ENCODE measurements around the gene FAM222A.
"Not testable (repeated sequence)": the region's sequence is repeated elsewhere in the genome, so short reads cannot be mapped to it uniquely, and the experiment has no call there.

The FAM222A gene

GRCh38 chr12:109693160-109693559 is 20.5 kb upstream of the FAM222A start:
- peak in 1 of 10 donors; percentile 21 for DNase-seq
- intact Hi-C loops (cut with DNase I): no loop called here

GRCh38 chr12:109693653-109694600 is 19.7 kb upstream of the FAM222A start:
- intact Hi-C loops (cut with DNase I): no loop called here
- peak in 1 of 10 donors; percentile 16 for DNase-seq

GRCh38 chr12:109694629-109695028 is 19.0 kb upstream of the FAM222A start:
- intact Hi-C loops (cut with DNase I): not testable (repeated sequence)
- DNase-seq: peak in 1 of 10 donors; percentile 15

- intact Hi-C loops (cut with DNase I): no loop called here
- peak in 1 of 10 donors; percentile 25 for DNase-seq
Observed at GRCh38 chr12:109695416-109695815, 18.2 kb upstream of the FAM222A start.

- intact Hi-C loops (cut with DNase I): no loop called here
- DNase-seq: peak in 2 of 10 donors; percentile 26 to 76
Observed at GRCh38 chr12:109695961-109696461, 17.6 kb upstream of the FAM222A start.

- intact Hi-C loops (cut with DNase I): no loop called here
- peak in 1 of 10 donors; percentile 27 for DNase-seq
Observed at GRCh38 chr12:109696485-109697269, 16.9 kb upstream of the FAM222A start.

GRCh38 chr12:109697270-109697553 is 16.4 kb upstream of the FAM222A start:
- DNase-seq: no peak
- intact Hi-C loops (cut with DNase I): no loop called here

- intact Hi-C loops (cut with DNase I): no loop called here
- DNase-seq: no peak
Observed at GRCh38 chr12:109697877-109698468, 15.7 kb upstream of the FAM222A start.

GRCh38 chr12:109698820-109699219 is 14.8 kb upstream of the FAM222A start:
- no peak for DNase-seq
- intact Hi-C loops (cut with DNase I): no loop called here

GRCh38 chr12:109701064-109701463 is 12.6 kb upstream of the FAM222A start:
- DNase-seq: no peak
- intact Hi-C loops (cut with DNase I): no loop called here

- peak in 1 of 10 donors; percentile 50 for DNase-seq
- intact Hi-C loops (cut with DNase I): no loop called here
Observed at GRCh38 chr12:109702111-109702841, 11.3 kb upstream of the FAM222A start.

GRCh38 chr12:109703684-109704083 is 9.9 kb upstream of the FAM222A start:
- intact Hi-C loops (cut with DNase I): no loop called here
- DNase-seq: peak in 1 of 10 donors; percentile 64

GRCh38 chr12:109704371-109705098 is 9.1 kb upstream of the FAM222A start:
- peak in 1 of 10 donors; percentile 10 for DNase-seq
- intact Hi-C loops (cut with DNase I): no loop called here

GRCh38 chr12:109705291-109705690 is 8.3 kb upstream of the FAM222A start:
- DNase-seq: no peak
- intact Hi-C loops (cut with DNase I): no loop called here

- intact Hi-C loops (cut with DNase I): no loop called here
- no peak for DNase-seq
Observed at GRCh38 chr12:109706398-109706746, 7.3 kb upstream of the FAM222A start.

- intact Hi-C loops (cut with DNase I): no loop called here
- peak in 1 of 10 donors; percentile 16 for DNase-seq
Observed at GRCh38 chr12:109706747-109707469, 6.7 kb upstream of the FAM222A start.

GRCh38 chr12:109707470-109707821 is 6.2 kb upstream of the FAM222A start:
- no peak for DNase-seq

GRCh38 chr12:109708939-109709338 is 4.7 kb upstream of the FAM222A start:
- DNase-seq: no peak
- intact Hi-C loops (cut with DNase I): no loop called here

More at GRCh38 chr12:109707470-109707821, 6.2 kb upstream of the FAM222A start:
- intact Hi-C loops (cut with DNase I): no loop called here

GRCh38 chr12:109709401-109709991 is 4.1 kb upstream of the FAM222A start:
- intact Hi-C loops (cut with DNase I): no loop called here
- DNase-seq: peak in 1 of 10 donors; percentile 50
